ENCODE measurements around the gene MSI1. TPM values are rescaled to one million over a fixed set of nuclear protein-coding genes. Genes with fewer than 3 reads are reported as not detected.

The MSI1 gene
- total and polyA plus RNA-seq, 10 of the 15 experiments (the other 5 are each of a cell fraction or from before 2014, with no cell fraction given): 0.04 TPM; not detected in 9

- TF ChIP-seq ZBTB40 (IDR thresholded peaks at IDR 0.05; ENCODE audit: borderline replicate concordance): no peak
- TF ChIP-seq TAF1 (IDR thresholded peaks at IDR 0.05; ENCODE audit: borderline replicate concordance, low read depth, low read length): no peak
- TF ChIP-seq SRF (IDR thresholded peaks at IDR 0.05; ENCODE audit: low read depth in 2 of 2, low read length in 2 of 2): no peak
- no peak for TF ChIP-seq TBL1XR1 (IDR thresholded peaks at IDR 0.05; ENCODE audit: low read depth, low read length)
- no peak for TF ChIP-seq NRF1 (conservative IDR thresholded peaks at IDR 0.05; ENCODE audit: low read depth, low read length)
- no peak for TF ChIP-seq CHD2 (IDR thresholded peaks at IDR 0.05; ENCODE audit: borderline replicate concordance, low read depth, low read length)
- no peak for TF ChIP-seq RUNX3 (IDR thresholded peaks at IDR 0.05; ENCODE audit: low read length)
- no peak for TF ChIP-seq MTA3 (IDR thresholded peaks at IDR 0.05; ENCODE audit: borderline replicate concordance, low read length)
- no peak for TF ChIP-seq USF2 (IDR thresholded peaks at IDR 0.05; ENCODE audit: borderline replicate concordance, low read depth, low read length)
These were observed 45.2 kb downstream of the MSI1 start (continued) for GRCh38 chr12:120323772-120324171.

All from GM12878 (cell line).